Sigmoid colon (tissue), 4 donors: ENCODE data around the gene SELENOI.

Experiments used
- POLR2A ChIP-seq, 2 donors: fragments of 450-650 bp; IDR thresholded peaks; one replicate each; pipeline ENCODE4 v1.6.1; 2016; ENCODE audit warnings: antibody characterized with exemption in 2 of 2, mild to moderate bottlenecking in 2 of 2, moderate library complexity in 2 of 2
- POLR2AphosphoS5 ChIP-seq, 4 donors: sonication (generic); formaldehyde crosslinking; IDR thresholded peaks; one replicate each; pipeline ENCODE4 v1.6.1; 2017; ENCODE audit warnings: antibody characterized with exemption in 4 of 4
- TF ChIP-seq, protein P1 (sequence below), 4 experiments: fragments of 450-650 bp in 3 of 4; fragments of 200-600 bp in 1 of 4; IDR thresholded peaks; one replicate each; pipeline ENCODE4 v1.5.1; 2016 to 2019; ENCODE audit warnings: antibody characterized with exemption in 4 of 4, mild to moderate bottlenecking in 3 of 4, moderate library complexity in 2 of 4

DNA sequence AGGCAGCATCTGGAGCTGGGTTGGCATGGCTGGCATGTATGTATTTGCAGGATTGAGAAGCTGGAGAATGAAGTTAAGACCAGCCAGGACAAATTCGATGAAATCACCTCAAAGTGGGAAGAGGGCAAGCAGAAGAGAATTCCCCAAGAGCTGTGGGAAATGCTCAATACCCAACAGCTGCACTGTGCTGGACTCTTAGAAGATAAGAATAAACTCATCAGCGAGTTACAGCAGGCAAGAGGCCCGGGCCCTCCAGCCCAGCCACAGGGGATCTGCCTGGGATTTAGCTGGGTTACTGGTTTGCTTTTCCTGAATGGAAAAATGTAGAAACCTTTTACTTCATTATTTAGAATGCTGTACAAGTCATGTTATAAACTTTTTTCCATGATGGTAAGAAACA is 78.3 kb downstream of the SELENOI start:
- TF ChIP-seq POLR2AphosphoS5 (IDR thresholded peaks at IDR 0.05), result no peak
- TF ChIP-seq, protein P1, sequence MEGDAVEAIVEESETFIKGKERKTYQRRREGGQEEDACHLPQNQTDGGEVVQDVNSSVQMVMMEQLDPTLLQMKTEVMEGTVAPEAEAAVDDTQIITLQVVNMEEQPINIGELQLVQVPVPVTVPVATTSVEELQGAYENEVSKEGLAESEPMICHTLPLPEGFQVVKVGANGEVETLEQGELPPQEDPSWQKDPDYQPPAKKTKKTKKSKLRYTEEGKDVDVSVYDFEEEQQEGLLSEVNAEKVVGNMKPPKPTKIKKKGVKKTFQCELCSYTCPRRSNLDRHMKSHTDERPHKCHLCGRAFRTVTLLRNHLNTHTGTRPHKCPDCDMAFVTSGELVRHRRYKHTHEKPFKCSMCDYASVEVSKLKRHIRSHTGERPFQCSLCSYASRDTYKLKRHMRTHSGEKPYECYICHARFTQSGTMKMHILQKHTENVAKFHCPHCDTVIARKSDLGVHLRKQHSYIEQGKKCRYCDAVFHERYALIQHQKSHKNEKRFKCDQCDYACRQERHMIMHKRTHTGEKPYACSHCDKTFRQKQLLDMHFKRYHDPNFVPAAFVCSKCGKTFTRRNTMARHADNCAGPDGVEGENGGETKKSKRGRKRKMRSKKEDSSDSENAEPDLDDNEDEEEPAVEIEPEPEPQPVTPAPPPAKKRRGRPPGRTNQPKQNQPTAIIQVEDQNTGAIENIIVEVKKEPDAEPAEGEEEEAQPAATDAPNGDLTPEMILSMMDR (IDR thresholded peaks at IDR 0.05), result no peak
- TF ChIP-seq POLR2A (IDR thresholded peaks at IDR 0.05), result no peak
